GM23338 (cell line): ENCODE results near the gene PALLD. TPM values are rescaled to one million over a fixed set of nuclear protein-coding genes. Genes with fewer than 3 reads are reported as not detected.

ENCODE experiments used
- ATAC-seq: fragments of 200-7000 bp; cut with Tn5 transposase; 3 replicates; pipeline ENCODE4 v1.9.1; 2020
- DNase-seq: peaks from one replicate; pipeline ENCODE4 v3.0.0-alpha.2; 2015; ENCODE audit warnings: low spot score
- H2AFZ ChIP-seq: fragments of 200-600 bp; sonication (generic); 2 replicates; pipeline ENCODE4 v1.8.0; 2016; ENCODE audit warnings: antibody characterized with exemption, mild to moderate bottlenecking, moderate library complexity
- H3F3A ChIP-seq: fragments of 200-600 bp; sonication (generic); replicated peaks from 2 replicates; pipeline ENCODE4 v1.8.0; 2017; ENCODE audit warnings: antibody characterized with exemption, mixed run types, low read depth
- H3K27ac ChIP-seq: fragments of 200-600 bp; sonication (generic); 2 replicates; pipeline ENCODE4 v1.6.1; 2016; ENCODE audit warnings: low read depth
- H3K27me3 ChIP-seq: fragments of 200-600 bp; sonication (generic); 2 replicates; pipeline ENCODE4 v1.8.0; 2016; ENCODE audit warnings: mild to moderate bottlenecking, mixed run types, moderate library complexity; ENCODE audit not compliant: insufficient read depth
- H3K36me3 ChIP-seq: fragments of 200-600 bp; sonication (generic); 2 replicates; pipeline ENCODE4 v1.8.0; 2016; ENCODE audit warnings: mild to moderate bottlenecking; ENCODE audit not compliant: insufficient read depth
- H3K4me1 ChIP-seq: fragments of 200-600 bp; sonication (generic); 2 replicates; pipeline ENCODE4 v1.8.0; 2016; ENCODE audit warnings: mild to moderate bottlenecking, moderate library complexity; ENCODE audit not compliant: insufficient read depth
- H3K4me2 ChIP-seq: fragments of 200-600 bp; sonication (generic); 2 replicates; pipeline ENCODE4 v1.7.1; 2017; ENCODE audit warnings: mixed run types
- H3K4me3 ChIP-seq: fragments of 200-600 bp; sonication (generic); 2 replicates; pipeline ENCODE4 v1.6.1; 2016; ENCODE audit warnings: mixed run types
- H3K79me2 ChIP-seq: fragments of 200-600 bp; sonication (generic); replicated peaks from 2 replicates; pipeline ENCODE4 v1.8.0; 2017; ENCODE audit warnings: mild to moderate bottlenecking; ENCODE audit not compliant: insufficient read depth
- H3K9me2 ChIP-seq: fragments of 200-600 bp; sonication (generic); 2 replicates; pipeline ENCODE4 v1.8.0; 2017; ENCODE audit not compliant: insufficient read depth
- H4K20me1 ChIP-seq: fragments of 200-600 bp; sonication (generic); replicated peaks from 2 replicates; pipeline ENCODE4 v1.8.0; 2017; ENCODE audit warnings: mild to moderate bottlenecking; ENCODE audit not compliant: insufficient read depth
- H3K27ac Mint-ChIP-seq: 2 replicates; pipeline ENCODE4 v1.8.0; 2020; ENCODE audit warnings: inconsistent platforms, mild to moderate bottlenecking, moderate library complexity, mixed read lengths
- H3K27me3 Mint-ChIP-seq: 3 replicates; pipeline ENCODE4 v1.8.0; 2022; ENCODE audit warnings: low read depth, mild to moderate bottlenecking, moderate library complexity, mixed read lengths, inconsistent platforms; ENCODE audit not compliant: insufficient read depth, poor library complexity
- H3K36me3 Mint-ChIP-seq: 3 replicates; pipeline ENCODE4 v1.8.0; 2021; ENCODE audit warnings: low read depth, mild to moderate bottlenecking, inconsistent platforms, moderate library complexity, mixed read lengths
- H3K4me1 Mint-ChIP-seq: 3 replicates; pipeline ENCODE4 v1.8.0; 2020; ENCODE audit warnings: mild to moderate bottlenecking, inconsistent platforms, mixed read lengths
- H3K4me3 Mint-ChIP-seq: 3 replicates; pipeline ENCODE4 v1.8.0; 2021; ENCODE audit warnings: moderate library complexity, mild to moderate bottlenecking, inconsistent platforms, mixed read lengths
- H3K9me3 Mint-ChIP-seq: 3 replicates; pipeline ENCODE4 v1.8.0; 2020; ENCODE audit warnings: moderate library complexity, mild to moderate bottlenecking, inconsistent platforms, mixed read lengths
- EZH2 ChIP-seq: fragments of 200-600 bp; sonication (generic); IDR thresholded peaks from one replicate; pipeline ENCODE4 v1.8.0; 2017; ENCODE audit warnings: antibody characterized with exemption, mild to moderate bottlenecking, low read depth; ENCODE audit not compliant: unreplicated experiment
- EZH2phosphoT487 ChIP-seq: fragments of 200-600 bp; sonication (generic); IDR thresholded peaks from one replicate; pipeline ENCODE4 v1.8.1; 2018; ENCODE audit warnings: antibody characterized with exemption; ENCODE audit not compliant: unreplicated experiment
- NANOG ChIP-seq: IDR thresholded peaks from 2 replicates; pipeline ENCODE4 v1.6.1; 2016; ENCODE audit warnings: antibody characterized with exemption, borderline replicate concordance
- ZNF114 ChIP-seq: fragments of 250-450 bp; sonication (Bioruptor Pico); IDR thresholded peaks from 2 replicates; pipeline ENCODE4 v1.5.0; 2020; ENCODE audit warnings: mild to moderate bottlenecking, moderate library complexity
- ZNF331 ChIP-seq: fragments of 250-450 bp; sonication (Bioruptor Pico); IDR thresholded peaks from 2 replicates; pipeline ENCODE4 v1.5.0; 2020; ENCODE audit warnings: low read depth, mild to moderate bottlenecking, moderate library complexity
- polyA plus RNA-seq: library from polyadenylated mRNA; unstranded; fragments of >200 nt; fragmentation: Nextera tagmentation; extraction: Ambion mirVana; gene quantifications from 2 replicates; pipeline ENCODE4 v1.2.1, GENCODE V29; 2016
- total RNA-seq: library from RNA; depleted of rRNA; stranded (reverse); fragments of >200 nt; shearing (Covaris generic); gene quantifications from 2 replicates; pipeline ENCODE4 v1.2.3, GENCODE V29; 2014
- TF ChIP-seq, protein P1 (sequence below), 2 experiments: fragments of 200-600 bp in 1 of 2; sonication (generic) in 1 of 2; conservative IDR thresholded peaks; 2 replicates each; pipeline versions ENCODE4 v1.5.1 to v1.6.1; 2016 to 2017; ENCODE audit warnings: antibody characterized with exemption in 2 of 2, low read depth in 2 of 2, mild to moderate bottlenecking in 2 of 2, moderate library complexity in 1 of 2
- TF ChIP-seq, protein P2 (sequence below): IDR thresholded peaks from one replicate; pipeline ENCODE4 v1.6.1; 2018; ENCODE audit warnings: antibody characterized with exemption; ENCODE audit not compliant: unreplicated experiment
- TF ChIP-seq, protein P3 (sequence below): IDR thresholded peaks from 2 replicates; pipeline ENCODE4 v1.6.1; 2016; ENCODE audit warnings: antibody characterized with exemption

PALLD gene
- total and polyA plus RNA-seq, 2 experiments from 2014 or later = 13.1 to 30.2 TPM

DNA sequence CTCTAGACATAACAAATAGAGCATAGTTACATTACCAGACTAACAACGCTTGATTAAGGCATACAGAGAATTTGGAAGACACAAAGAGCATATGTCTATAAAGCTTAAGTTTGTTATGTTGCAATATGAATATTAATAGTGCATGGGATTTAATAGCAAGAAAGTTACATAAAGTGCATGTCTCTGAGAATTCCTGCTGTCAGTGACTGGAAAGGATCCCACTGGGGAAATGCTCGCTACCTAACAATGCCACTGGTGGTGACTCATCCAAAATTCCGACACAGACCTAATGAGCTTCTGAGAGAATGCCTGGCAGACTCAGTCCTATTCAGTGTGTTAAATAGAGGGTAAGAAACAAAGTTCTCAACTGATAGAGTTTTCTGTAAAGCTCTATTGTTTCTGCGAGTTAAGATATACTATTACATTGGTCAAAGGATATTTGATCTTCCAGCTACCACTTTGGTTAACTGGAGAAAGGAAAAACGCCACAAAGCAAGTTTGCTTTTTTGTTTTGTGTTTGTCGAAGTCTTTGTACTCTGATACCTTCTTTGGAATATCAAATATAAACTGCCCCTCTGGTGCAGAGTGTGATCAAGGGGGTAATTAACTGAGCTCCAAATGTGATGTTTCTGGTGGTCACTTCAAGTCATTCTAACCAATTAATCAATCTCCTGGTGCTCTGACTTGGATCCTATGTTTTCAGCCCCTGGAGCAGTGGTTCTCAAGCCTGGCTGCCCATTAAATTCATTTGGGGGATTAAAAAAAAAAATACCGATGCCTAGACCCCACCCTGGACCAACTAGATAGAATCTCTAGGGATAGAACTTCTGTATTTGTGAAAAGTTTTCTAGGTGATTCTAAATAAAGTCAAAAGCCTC, 107.9 kb downstream of the PALLD start (continued):
- TF ChIP-seq, protein P1, sequence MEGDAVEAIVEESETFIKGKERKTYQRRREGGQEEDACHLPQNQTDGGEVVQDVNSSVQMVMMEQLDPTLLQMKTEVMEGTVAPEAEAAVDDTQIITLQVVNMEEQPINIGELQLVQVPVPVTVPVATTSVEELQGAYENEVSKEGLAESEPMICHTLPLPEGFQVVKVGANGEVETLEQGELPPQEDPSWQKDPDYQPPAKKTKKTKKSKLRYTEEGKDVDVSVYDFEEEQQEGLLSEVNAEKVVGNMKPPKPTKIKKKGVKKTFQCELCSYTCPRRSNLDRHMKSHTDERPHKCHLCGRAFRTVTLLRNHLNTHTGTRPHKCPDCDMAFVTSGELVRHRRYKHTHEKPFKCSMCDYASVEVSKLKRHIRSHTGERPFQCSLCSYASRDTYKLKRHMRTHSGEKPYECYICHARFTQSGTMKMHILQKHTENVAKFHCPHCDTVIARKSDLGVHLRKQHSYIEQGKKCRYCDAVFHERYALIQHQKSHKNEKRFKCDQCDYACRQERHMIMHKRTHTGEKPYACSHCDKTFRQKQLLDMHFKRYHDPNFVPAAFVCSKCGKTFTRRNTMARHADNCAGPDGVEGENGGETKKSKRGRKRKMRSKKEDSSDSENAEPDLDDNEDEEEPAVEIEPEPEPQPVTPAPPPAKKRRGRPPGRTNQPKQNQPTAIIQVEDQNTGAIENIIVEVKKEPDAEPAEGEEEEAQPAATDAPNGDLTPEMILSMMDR (conservative IDR thresholded peaks at IDR 0.05; ENCODE audit: low read depth in 2 of 2) = no peak
- TF ChIP-seq, protein P2, sequence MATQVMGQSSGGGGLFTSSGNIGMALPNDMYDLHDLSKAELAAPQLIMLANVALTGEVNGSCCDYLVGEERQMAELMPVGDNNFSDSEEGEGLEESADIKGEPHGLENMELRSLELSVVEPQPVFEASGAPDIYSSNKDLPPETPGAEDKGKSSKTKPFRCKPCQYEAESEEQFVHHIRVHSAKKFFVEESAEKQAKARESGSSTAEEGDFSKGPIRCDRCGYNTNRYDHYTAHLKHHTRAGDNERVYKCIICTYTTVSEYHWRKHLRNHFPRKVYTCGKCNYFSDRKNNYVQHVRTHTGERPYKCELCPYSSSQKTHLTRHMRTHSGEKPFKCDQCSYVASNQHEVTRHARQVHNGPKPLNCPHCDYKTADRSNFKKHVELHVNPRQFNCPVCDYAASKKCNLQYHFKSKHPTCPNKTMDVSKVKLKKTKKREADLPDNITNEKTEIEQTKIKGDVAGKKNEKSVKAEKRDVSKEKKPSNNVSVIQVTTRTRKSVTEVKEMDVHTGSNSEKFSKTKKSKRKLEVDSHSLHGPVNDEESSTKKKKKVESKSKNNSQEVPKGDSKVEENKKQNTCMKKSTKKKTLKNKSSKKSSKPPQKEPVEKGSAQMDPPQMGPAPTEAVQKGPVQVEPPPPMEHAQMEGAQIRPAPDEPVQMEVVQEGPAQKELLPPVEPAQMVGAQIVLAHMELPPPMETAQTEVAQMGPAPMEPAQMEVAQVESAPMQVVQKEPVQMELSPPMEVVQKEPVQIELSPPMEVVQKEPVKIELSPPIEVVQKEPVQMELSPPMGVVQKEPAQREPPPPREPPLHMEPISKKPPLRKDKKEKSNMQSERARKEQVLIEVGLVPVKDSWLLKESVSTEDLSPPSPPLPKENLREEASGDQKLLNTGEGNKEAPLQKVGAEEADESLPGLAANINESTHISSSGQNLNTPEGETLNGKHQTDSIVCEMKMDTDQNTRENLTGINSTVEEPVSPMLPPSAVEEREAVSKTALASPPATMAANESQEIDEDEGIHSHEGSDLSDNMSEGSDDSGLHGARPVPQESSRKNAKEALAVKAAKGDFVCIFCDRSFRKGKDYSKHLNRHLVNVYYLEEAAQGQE = no peak
- TF ChIP-seq EZH2 (no peak), NANOG (no peak), EZH2phosphoT487 (no peak), ZNF114 (no peak)
- TF ChIP-seq, protein P3, sequence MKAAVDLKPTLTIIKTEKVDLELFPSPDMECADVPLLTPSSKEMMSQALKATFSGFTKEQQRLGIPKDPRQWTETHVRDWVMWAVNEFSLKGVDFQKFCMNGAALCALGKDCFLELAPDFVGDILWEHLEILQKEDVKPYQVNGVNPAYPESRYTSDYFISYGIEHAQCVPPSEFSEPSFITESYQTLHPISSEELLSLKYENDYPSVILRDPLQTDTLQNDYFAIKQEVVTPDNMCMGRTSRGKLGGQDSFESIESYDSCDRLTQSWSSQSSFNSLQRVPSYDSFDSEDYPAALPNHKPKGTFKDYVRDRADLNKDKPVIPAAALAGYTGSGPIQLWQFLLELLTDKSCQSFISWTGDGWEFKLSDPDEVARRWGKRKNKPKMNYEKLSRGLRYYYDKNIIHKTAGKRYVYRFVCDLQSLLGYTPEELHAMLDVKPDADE = no peak

DNA sequence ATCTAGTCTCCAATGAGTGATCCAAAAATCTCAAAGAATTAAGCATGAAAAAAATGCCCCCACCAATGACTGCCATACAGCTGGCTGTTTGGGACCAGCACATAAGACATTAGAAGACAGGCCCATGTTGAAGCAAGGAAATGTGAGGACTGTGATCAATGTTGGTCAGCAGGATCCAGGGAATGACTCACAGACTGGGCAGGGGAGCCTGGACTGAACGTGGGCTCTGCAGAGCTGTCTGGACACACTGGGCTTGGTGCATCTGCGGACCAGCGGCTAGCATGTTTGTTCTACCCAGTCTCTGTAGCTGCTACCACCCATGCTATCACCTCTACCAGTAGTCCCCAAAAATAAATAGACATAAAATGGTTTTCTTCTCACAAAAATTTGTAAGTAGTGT, 108.6 kb downstream of the PALLD start:
- peak overlapping the region; percentile 52 for H3K27ac Mint-ChIP-seq
- no peak for DNase-seq
- H3K4me2 ChIP-seq = no peak overlapping the region
- H3K4me3 Mint-ChIP-seq = no peak overlapping the region
- no peak for TF ChIP-seq ZNF114
- TF ChIP-seq, protein P3 = no peak
- TF ChIP-seq ZNF331 = no peak
- TF ChIP-seq EZH2phosphoT487 = no peak
- H3K27me3 Mint-ChIP-seq = no peaks in the 10 kb centered on the region
- peaks cover 13% of the 10 kb centered on the region for H3K9me2 ChIP-seq
- peaks cover 23% of the 10 kb centered on the region for H3K4me1 ChIP-seq
- no peaks in the 10 kb centered on the region for H4K20me1 ChIP-seq
- H3K4me3 ChIP-seq = no peak overlapping the region
- no peaks in the 10 kb centered on the region for H3K36me3 Mint-ChIP-seq
- H2AFZ ChIP-seq = peak overlapping the region; percentile 5
- no peak for ATAC-seq
- H3K4me1 Mint-ChIP-seq = peaks cover 41% of the 10 kb centered on the region
- no peaks in the 10 kb centered on the region for H3K79me2 ChIP-seq
- no peaks in the 10 kb centered on the region for H3F3A ChIP-seq
- H3K9me3 Mint-ChIP-seq = no peaks in the 10 kb centered on the region
- no peaks in the 10 kb centered on the region for H3K27me3 ChIP-seq
- no peaks in the 10 kb centered on the region for H3K36me3 ChIP-seq
- H3K27ac ChIP-seq = no peak overlapping the region
